Natural killer cell (primary cell): ENCODE data around the gene DDX4. TPM values are rescaled to one million over a fixed set of nuclear protein-coding genes. Genes with fewer than 3 reads are reported as not detected.

Source experiments
- ATAC-seq, 3 donors: fragments of 150-1000 bp in 2 of 3; fragments of 200-7000 bp in 1 of 3; cut with Tn5 transposase; 1 replicate in 1 of 3; 2 replicates in 2 of 3; pipeline ENCODE4 v1.10.0; 2021; ENCODE audit warnings: mild to moderate bottlenecking in 2 of 3, moderate library complexity in 2 of 3
- DNase-seq, 2 donors: peaks; one replicate each; pipeline versions ENCODE4 v3.0.0 to v3.0.0-alpha.2; 2013 to 2021; ENCODE audit warnings: mixed read lengths in 1 of 2
- H3K27ac ChIP-seq: one replicate; pipeline ENCODE4 v1.5.1; 2013; ENCODE audit warnings: mild to moderate bottlenecking, low read length
- H3K27me3 ChIP-seq: one replicate; pipeline ENCODE4 v1.6.1; 2013; ENCODE audit warnings: low read length; ENCODE audit not compliant: control insufficient read depth, insufficient read depth
- H3K36me3 ChIP-seq: one replicate; pipeline ENCODE4 v1.6.1; 2013; ENCODE audit warnings: low read length; ENCODE audit not compliant: control insufficient read depth, insufficient read depth
- H3K4me1 ChIP-seq: one replicate; pipeline ENCODE4 v1.6.1; 2013; ENCODE audit warnings: low read length; ENCODE audit not compliant: control insufficient read depth, insufficient read depth
- H3K4me3 ChIP-seq: one replicate; pipeline ENCODE4 v1.5.1; 2013; ENCODE audit warnings: low read length
- H3K9me3 ChIP-seq: one replicate; pipeline ENCODE4 v1.6.1; 2013; ENCODE audit warnings: low read length; ENCODE audit not compliant: control insufficient read depth, insufficient read depth
- H3K27ac Mint-ChIP-seq, 2 donors: one replicate each; pipeline ENCODE4 v1.8.0; 2022; ENCODE audit warnings: mild to moderate bottlenecking in 2 of 2, mixed read lengths in 2 of 2, moderate library complexity in 1 of 2
- H3K27me3 Mint-ChIP-seq, 2 donors: one replicate each; pipeline ENCODE4 v1.8.0; 2022; ENCODE audit warnings: low read depth in 2 of 2, mixed read lengths in 2 of 2
- H3K36me3 Mint-ChIP-seq: one replicate; pipeline ENCODE4 v1.8.0; 2022; ENCODE audit warnings: mixed read lengths
- H3K4me1 Mint-ChIP-seq, 2 donors: one replicate each; pipeline ENCODE4 v1.8.0; 2022; ENCODE audit warnings: mixed read lengths in 2 of 2
- H3K4me3 Mint-ChIP-seq: one replicate; pipeline ENCODE4 v1.8.0; 2022; ENCODE audit warnings: mild to moderate bottlenecking, moderate library complexity, mixed read lengths
- H3K9me3 Mint-ChIP-seq, 2 donors: one replicate each; pipeline ENCODE4 v1.8.0; 2022; ENCODE audit warnings: mixed read lengths in 2 of 2
- CTCF ChIP-seq: fragments of 200-600 bp; IDR thresholded peaks from one replicate; pipeline ENCODE4 v1.8.0; 2022; ENCODE audit warnings: antibody characterized with exemption
- WGBS: methylation state at CpG from one replicate; pipeline ENCODE4 v1.1.7; 2013; ENCODE audit warnings: missing lambda C conversion rate; ENCODE audit not compliant: insufficient coverage; 5-methylcytosine and 5-hydroxymethylcytosine counted together
- intact Hi-C: fragments of 100-400 bp; cut with micrococcal nuclease; formaldehyde crosslinking; loops from one replicate; pipeline ENCODE4 v1.14.2; 2022
- total RNA-seq, 4 donors: library from RNA; stranded (reverse); fragments of 120-200 nt in 1 of 4; gene quantifications; one replicate each; pipeline versions ENCODE4 v1.2.3 to v1.2.4, GENCODE V29; 2013 to 2022

Gene DDX4
- total RNA-seq, 3 donors from 2014 or later (not counting 1 experiment from before 2014, with no cell fraction given), result not detected

- intact Hi-C loops, result no loop called here
- Histone ChIP-seq H3K27me3 (no peaks in the 10 kb centered on the region), H3K4me1 (no peaks in the 10 kb centered on the region), H3K9me3 (no peaks in the 10 kb centered on the region), H3K36me3 (peaks cover 9% of the 10 kb centered on the region), H3K4me3 (no peak overlapping the region), H3K27ac (no peak overlapping the region)
- WGBS, result 100% methylated on average over 2 of the region's 2 CpGs
- no peak overlapping the region for H3K4me3 Mint-ChIP-seq
- peaks cover 4 to 8% of the 10 kb centered on the region in 2 donors for H3K4me1 Mint-ChIP-seq
- no peak for ATAC-seq
- H3K27me3 Mint-ChIP-seq, result no peaks in the 10 kb centered on the region
- no peak for TF ChIP-seq CTCF
- DNase-seq, result no peak
- no peaks in the 10 kb centered on the region for H3K36me3 Mint-ChIP-seq
- H3K27ac Mint-ChIP-seq, result no peak overlapping the region
- no peaks in the 10 kb centered on the region for H3K9me3 Mint-ChIP-seq
These were observed 37.1 kb upstream of the DDX4 start for GRCh38 chr5:55700745-55701144.

- no peak for DNase-seq
- Histone ChIP-seq H3K4me1 (no peaks in the 10 kb centered on the region), H3K9me3 (no peaks in the 10 kb centered on the region), H3K36me3 (peaks cover 9% of the 10 kb centered on the region), H3K27ac (no peak overlapping the region), H3K4me3 (no peak overlapping the region), H3K27me3 (no peaks in the 10 kb centered on the region)
- no peaks in the 10 kb centered on the region for H3K27me3 Mint-ChIP-seq
- TF ChIP-seq CTCF, result no peak
- peaks cover 8 to 10% of the 10 kb centered on the region in 2 donors for H3K4me1 Mint-ChIP-seq
- ATAC-seq, result no peak
- no peak overlapping the region for H3K4me3 Mint-ChIP-seq
- no peaks in the 10 kb centered on the region for H3K36me3 Mint-ChIP-seq
- no peak overlapping the region for H3K27ac Mint-ChIP-seq
- no peaks in the 10 kb centered on the region for H3K9me3 Mint-ChIP-seq
- 91% methylated on average over 1 of the region's 3 CpGs for WGBS
- intact Hi-C loops, result no loop called here
These were observed 36.3 kb upstream of the DDX4 start for GRCh38 chr5:55701462-55702103.

GRCh38 chr5:55702598-55703345, 35.1 kb upstream of the DDX4 start:
- intact Hi-C loops, result no loop called here
- H3K27ac ChIP-seq, result no peak overlapping the region
- Mint-ChIP-seq H3K4me1 (peaks cover 8 to 10% of the 10 kb centered on the region in 2 donors), H3K36me3 (no peaks in the 10 kb centered on the region), H3K27ac (no peak overlapping the region), H3K4me3 (no peak overlapping the region), H3K27me3 (no peaks in the 10 kb centered on the region), H3K9me3 (no peaks in the 10 kb centered on the region)
- DNase-seq (no peak), ATAC-seq (no peak)
- H3K27me3 ChIP-seq, result no peaks in the 10 kb centered on the region
- no peaks in the 10 kb centered on the region for H3K9me3 ChIP-seq
- H3K4me1 ChIP-seq, result no peaks in the 10 kb centered on the region
- no peak overlapping the region for H3K4me3 ChIP-seq
- WGBS, result no CpG with 5 or more reads among the region's 1 CpG
- no peak for TF ChIP-seq CTCF
- H3K36me3 ChIP-seq, result peaks cover 3% of the 10 kb centered on the region
